ENCODE results near the gene OR51V1.
"Not testable (repeated sequence)": the region's sequence is repeated elsewhere in the genome, so short reads cannot be mapped to it uniquely, and the experiment has no call there.

Gene OR51V1

GRCh38 chr11:5200582-5200981, at the start of gene OR51V1:
OR51V1 (minus strand) TSS chr11:5200682; CDS start chr11:5200682, 0 bp downstream.
- Histone ChIP-seq H3K4me3 (ENCODE audit: low read depth in 1 of 2, low read length in 2 of 2) (no peak within 1 kb of the TSS), H3K4me1 (ENCODE audit: control insufficient read depth in 1 of 2, insufficient read depth in 2 of 2, low read length in 2 of 2) (no peaks in the 10 kb centered on the region), H3K27ac (ENCODE audit: low read length) (no peak within 1 kb of the TSS), H3K36me3 (ENCODE audit: control insufficient read depth in 1 of 2, insufficient read depth in 2 of 2, low read length in 2 of 2) (no peaks in the 10 kb centered on the region), H3K27me3 (ENCODE audit: low read depth, low read length) (no peaks in the 10 kb centered on the region), H3K9me3 (ENCODE audit: control insufficient read depth in 1 of 2, low read length in 2 of 2) (no peaks in the 10 kb centered on the region)

- H3K27me3 ChIP-seq (ENCODE audit: low read depth, low read length); H3K27ac ChIP-seq (ENCODE audit: low read length); H3K36me3 ChIP-seq (ENCODE audit: control insufficient read depth in 1 of 2, insufficient read depth in 2 of 2, low read length in 2 of 2); H3K4me3 ChIP-seq (ENCODE audit: low read depth in 1 of 2, low read length in 2 of 2); H3K9me3 ChIP-seq (ENCODE audit: control insufficient read depth in 1 of 2, low read length in 2 of 2); H3K4me1 ChIP-seq (ENCODE audit: control insufficient read depth in 1 of 2, insufficient read depth in 2 of 2, low read length in 2 of 2): not testable (repeated sequence)
Measured at GRCh38 chr11:5249807-5250396, 49.4 kb upstream of the OR51V1 start, which contains the start of gene HBG1. HBG1 (minus strand) TSS chr11:5249857; CDS start chr11:5249804, 53 bp downstream.

- not testable (repeated sequence) for H3K36me3 ChIP-seq (ENCODE audit: control insufficient read depth in 1 of 2, insufficient read depth in 2 of 2, low read length in 2 of 2); H3K4me1 ChIP-seq (ENCODE audit: control insufficient read depth in 1 of 2, insufficient read depth in 2 of 2, low read length in 2 of 2); H3K4me3 ChIP-seq (ENCODE audit: low read depth in 1 of 2, low read length in 2 of 2); H3K27me3 ChIP-seq (ENCODE audit: low read depth, low read length); H3K9me3 ChIP-seq (ENCODE audit: control insufficient read depth in 1 of 2, low read length in 2 of 2); H3K27ac ChIP-seq (ENCODE audit: low read length)
Measured at GRCh38 chr11:5248498-5248897, 48.0 kb upstream of the OR51V1 start.

- H3K9me3 ChIP-seq (ENCODE audit: control insufficient read depth in 1 of 2, low read length in 2 of 2) = no peaks in the 10 kb centered on the region
- no peak overlapping the region for H3K27ac ChIP-seq (ENCODE audit: low read length)
- H3K4me3 ChIP-seq (ENCODE audit: low read depth in 1 of 2, low read length in 2 of 2) = no peak overlapping the region
- H3K36me3 ChIP-seq (ENCODE audit: control insufficient read depth in 1 of 2, insufficient read depth in 2 of 2, low read length in 2 of 2) = no peaks in the 10 kb centered on the region
- no peaks in the 10 kb centered on the region for H3K27me3 ChIP-seq (ENCODE audit: low read depth, low read length)
- no peaks in the 10 kb centered on the region for H3K4me1 ChIP-seq (ENCODE audit: control insufficient read depth in 1 of 2, insufficient read depth in 2 of 2, low read length in 2 of 2)
Measured at GRCh38 chr11:5247472-5248192, 47.1 kb upstream of the OR51V1 start.

- Histone ChIP-seq H3K9me3 (ENCODE audit: control insufficient read depth in 1 of 2, low read length in 2 of 2) (no peaks in the 10 kb centered on the region), H3K27me3 (ENCODE audit: low read depth, low read length) (no peaks in the 10 kb centered on the region), H3K27ac (ENCODE audit: low read length) (no peak overlapping the region), H3K36me3 (ENCODE audit: control insufficient read depth in 1 of 2, insufficient read depth in 2 of 2, low read length in 2 of 2) (no peaks in the 10 kb centered on the region), H3K4me1 (ENCODE audit: control insufficient read depth in 1 of 2, insufficient read depth in 2 of 2, low read length in 2 of 2) (no peaks in the 10 kb centered on the region), H3K4me3 (ENCODE audit: low read depth in 1 of 2, low read length in 2 of 2) (no peak overlapping the region)
Measured at GRCh38 chr11:5246772-5247471, 46.4 kb upstream of the OR51V1 start.

- Histone ChIP-seq H3K4me3 (ENCODE audit: low read depth in 1 of 2, low read length in 2 of 2) (no peak overlapping the region), H3K27me3 (ENCODE audit: low read depth, low read length) (no peaks in the 10 kb centered on the region), H3K4me1 (ENCODE audit: control insufficient read depth in 1 of 2, insufficient read depth in 2 of 2, low read length in 2 of 2) (no peaks in the 10 kb centered on the region), H3K9me3 (ENCODE audit: control insufficient read depth in 1 of 2, low read length in 2 of 2) (no peaks in the 10 kb centered on the region), H3K27ac (ENCODE audit: low read length) (no peak overlapping the region), H3K36me3 (ENCODE audit: control insufficient read depth in 1 of 2, insufficient read depth in 2 of 2, low read length in 2 of 2) (no peaks in the 10 kb centered on the region)
Measured at GRCh38 chr11:5245155-5245554, 44.7 kb upstream of the OR51V1 start.

- Histone ChIP-seq H3K27me3 (ENCODE audit: low read depth, low read length) (no peaks in the 10 kb centered on the region), H3K36me3 (ENCODE audit: control insufficient read depth in 1 of 2, insufficient read depth in 2 of 2, low read length in 2 of 2) (no peaks in the 10 kb centered on the region), H3K4me1 (ENCODE audit: control insufficient read depth in 1 of 2, insufficient read depth in 2 of 2, low read length in 2 of 2) (no peaks in the 10 kb centered on the region), H3K4me3 (ENCODE audit: low read depth in 1 of 2, low read length in 2 of 2) (no peak overlapping the region), H3K27ac (ENCODE audit: low read length) (no peak overlapping the region), H3K9me3 (ENCODE audit: control insufficient read depth in 1 of 2, low read length in 2 of 2) (no peaks in the 10 kb centered on the region)
Measured at GRCh38 chr11:5243816-5244180, 43.3 kb upstream of the OR51V1 start.

GRCh38 chr11:5242933-5243815, 42.7 kb upstream of the OR51V1 start:
- no peak overlapping the region for H3K4me3 ChIP-seq (ENCODE audit: low read depth in 1 of 2, low read length in 2 of 2)
- H3K36me3 ChIP-seq (ENCODE audit: control insufficient read depth in 1 of 2, insufficient read depth in 2 of 2, low read length in 2 of 2) = no peaks in the 10 kb centered on the region
- H3K27ac ChIP-seq (ENCODE audit: low read length) = no peak overlapping the region
- no peaks in the 10 kb centered on the region for H3K4me1 ChIP-seq (ENCODE audit: control insufficient read depth in 1 of 2, insufficient read depth in 2 of 2, low read length in 2 of 2)
- H3K9me3 ChIP-seq (ENCODE audit: control insufficient read depth in 1 of 2, low read length in 2 of 2) = no peaks in the 10 kb centered on the region
- no peaks in the 10 kb centered on the region for H3K27me3 ChIP-seq (ENCODE audit: low read depth, low read length)

GRCh38 chr11:5242208-5242607, 41.7 kb upstream of the OR51V1 start:
- Histone ChIP-seq H3K27me3 (ENCODE audit: low read depth, low read length) (no peaks in the 10 kb centered on the region), H3K36me3 (ENCODE audit: control insufficient read depth in 1 of 2, insufficient read depth in 2 of 2, low read length in 2 of 2) (no peaks in the 10 kb centered on the region), H3K9me3 (ENCODE audit: control insufficient read depth in 1 of 2, low read length in 2 of 2) (no peaks in the 10 kb centered on the region), H3K27ac (ENCODE audit: low read length) (no peak overlapping the region), H3K4me3 (ENCODE audit: low read depth in 1 of 2, low read length in 2 of 2) (no peak overlapping the region), H3K4me1 (ENCODE audit: control insufficient read depth in 1 of 2, insufficient read depth in 2 of 2, low read length in 2 of 2) (no peaks in the 10 kb centered on the region)

GRCh38 chr11:5241458-5241857, 41.0 kb upstream of the OR51V1 start:
- no peaks in the 10 kb centered on the region for H3K27me3 ChIP-seq (ENCODE audit: low read depth, low read length)
- H3K4me1 ChIP-seq (ENCODE audit: control insufficient read depth in 1 of 2, insufficient read depth in 2 of 2, low read length in 2 of 2) = no peaks in the 10 kb centered on the region
- no peak overlapping the region for H3K27ac ChIP-seq (ENCODE audit: low read length)
- no peaks in the 10 kb centered on the region for H3K36me3 ChIP-seq (ENCODE audit: control insufficient read depth in 1 of 2, insufficient read depth in 2 of 2, low read length in 2 of 2)
- no peak overlapping the region for H3K4me3 ChIP-seq (ENCODE audit: low read depth in 1 of 2, low read length in 2 of 2)
- no peaks in the 10 kb centered on the region for H3K9me3 ChIP-seq (ENCODE audit: control insufficient read depth in 1 of 2, low read length in 2 of 2)

- no peaks in the 10 kb centered on the region for H3K27me3 ChIP-seq (ENCODE audit: low read depth, low read length)
- no peak overlapping the region for H3K27ac ChIP-seq (ENCODE audit: low read length)
Measured at GRCh38 chr11:5240458-5240857, 40.0 kb upstream of the OR51V1 start.

More at GRCh38 chr11:5240458-5240857, 40.0 kb upstream of the OR51V1 start:
- no peaks in the 10 kb centered on the region for H3K9me3 ChIP-seq (ENCODE audit: control insufficient read depth in 1 of 2, low read length in 2 of 2)
- H3K4me3 ChIP-seq (ENCODE audit: low read depth in 1 of 2, low read length in 2 of 2) = no peak overlapping the region
- H3K4me1 ChIP-seq (ENCODE audit: control insufficient read depth in 1 of 2, insufficient read depth in 2 of 2, low read length in 2 of 2) = no peaks in the 10 kb centered on the region
- no peaks in the 10 kb centered on the region for H3K36me3 ChIP-seq (ENCODE audit: control insufficient read depth in 1 of 2, insufficient read depth in 2 of 2, low read length in 2 of 2)

Data from muscle layer of duodenum (tissue), 2 donors.